HG02840 (cell line): ENCODE data around the gene MCTP2.

ENCODE experiments used
- ATAC-seq: cut with Tn5 transposase; IDR thresholded peaks from one replicate; pipeline ENCODE4 v1.9.1; 2021; ENCODE audit warnings: mild to moderate bottlenecking, moderate library complexity, moderate number of reproducible peaks; ENCODE audit not compliant: unreplicated experiment, low FRiP score

MCTP2 gene

GRCh38 chr15:94383041-94383440, 151.7 kb downstream of the MCTP2 start:
- no peak for ATAC-seq

- ATAC-seq: no peak
Observed at GRCh38 chr15:94383706-94384105, 152.3 kb downstream of the MCTP2 start.

GRCh38 chr15:94385441-94385840, 154.1 kb downstream of the MCTP2 start:
- no peak for ATAC-seq

GRCh38 chr15:94386351-94386750, 155.0 kb downstream of the MCTP2 start:
- no peak for ATAC-seq

GRCh38 chr15:94387442-94387841, 156.1 kb downstream of the MCTP2 start:
- ATAC-seq: no peak

GRCh38 chr15:94387849-94388441, 156.6 kb downstream of the MCTP2 start:
- no peak for ATAC-seq

GRCh38 chr15:94395640-94396039, 164.3 kb downstream of the MCTP2 start:
- no peak for ATAC-seq

- no peak for ATAC-seq
Observed at GRCh38 chr15:94397337-94397736, 166.0 kb downstream of the MCTP2 start.

- ATAC-seq: no peak
Observed at GRCh38 chr15:94398001-94398400, 166.6 kb downstream of the MCTP2 start.

- ATAC-seq: no peak
Observed at GRCh38 chr15:94400526-94401298, 169.4 kb downstream of the MCTP2 start.

GRCh38 chr15:94403331-94403730, 172.0 kb downstream of the MCTP2 start:
- ATAC-seq: no peak

- no peak for ATAC-seq
Observed at GRCh38 chr15:94404733-94405283, 173.4 kb downstream of the MCTP2 start.

GRCh38 chr15:94411285-94411684, 179.9 kb downstream of the MCTP2 start:
- no peak for ATAC-seq

GRCh38 chr15:94411846-94412245, 180.5 kb downstream of the MCTP2 start:
- no peak for ATAC-seq

GRCh38 chr15:94412979-94413746, 181.8 kb downstream of the MCTP2 start:
- no peak for ATAC-seq

GRCh38 chr15:94414916-94415315, 183.6 kb downstream of the MCTP2 start:
- ATAC-seq: no peak

GRCh38 chr15:94416267-94416666, 184.9 kb downstream of the MCTP2 start:
- no peak for ATAC-seq

- no peak for ATAC-seq
Observed at GRCh38 chr15:94416820-94417219, 185.5 kb downstream of the MCTP2 start.

GRCh38 chr15:94417501-94418293, 186.3 kb downstream of the MCTP2 start:
- ATAC-seq: no peak

GRCh38 chr15:94421706-94422105, 190.3 kb downstream of the MCTP2 start:
- ATAC-seq: no peak
